HCEC 1CT (cell line): ENCODE measurements around the gene SYNE1.

Experiments used
- DNase-seq: peaks from one replicate; pipeline ENCODE4 v3.0.0-alpha.2; 2017

Gene SYNE1

DNA sequence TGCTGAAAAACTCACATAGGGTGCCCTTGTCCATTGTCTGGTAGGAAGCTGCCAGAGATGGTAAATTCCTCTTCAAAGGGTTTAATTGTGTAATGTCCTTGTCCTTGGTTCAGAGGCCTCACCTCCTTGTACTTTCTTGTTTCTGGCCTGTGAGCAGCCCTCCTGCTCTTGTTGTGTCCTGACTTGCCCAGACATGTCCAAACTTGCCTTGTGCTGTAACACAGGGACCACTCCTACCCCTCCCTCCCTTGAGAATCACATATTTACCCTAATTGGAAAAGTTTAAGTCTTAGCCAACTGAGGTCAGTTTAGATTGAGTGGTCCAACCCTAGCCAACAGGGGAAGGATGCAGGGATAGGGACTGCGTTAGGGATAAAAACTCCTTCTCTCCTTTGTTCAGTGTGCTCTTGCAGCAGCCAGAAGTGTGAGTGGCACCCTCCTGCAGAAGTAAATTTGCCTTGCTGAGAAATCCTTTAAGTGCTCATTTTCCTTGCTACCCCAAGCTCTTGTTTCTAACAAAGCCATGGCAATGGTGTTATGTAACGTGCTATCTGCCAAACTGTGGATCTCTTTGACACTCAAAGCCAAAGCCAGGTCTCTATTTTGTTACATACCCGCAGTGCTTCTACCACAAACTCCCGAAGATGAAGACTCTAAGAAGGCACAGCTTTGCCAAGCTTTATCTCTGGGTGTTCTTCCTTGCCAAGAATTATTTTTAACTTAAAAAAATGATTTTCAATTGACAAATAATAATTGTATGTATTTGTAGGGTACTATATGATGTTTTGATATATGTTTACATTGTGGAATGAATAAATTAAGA is 415.1 kb downstream of the SYNE1 start:
- no peak for DNase-seq

DNA sequence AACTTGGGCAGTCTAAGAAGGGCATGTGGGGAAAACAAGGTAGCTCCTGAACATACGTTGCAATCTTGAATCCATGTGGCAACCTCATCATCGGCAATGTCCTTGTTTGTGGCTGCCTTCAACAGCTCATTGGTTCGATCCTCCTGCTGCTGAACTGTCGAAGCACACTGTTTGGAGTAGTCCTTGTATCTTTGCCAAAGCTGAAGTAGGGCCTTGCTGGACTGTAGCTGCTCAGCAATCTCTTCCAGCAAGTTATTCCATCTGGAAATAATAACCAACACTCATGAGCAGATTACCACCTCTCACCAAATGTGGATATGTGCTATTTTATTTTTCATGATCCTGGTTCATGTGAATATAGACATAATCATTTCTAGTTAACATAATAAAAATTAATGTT is 416.4 kb downstream of the SYNE1 start:
- no peak for DNase-seq

DNA sequence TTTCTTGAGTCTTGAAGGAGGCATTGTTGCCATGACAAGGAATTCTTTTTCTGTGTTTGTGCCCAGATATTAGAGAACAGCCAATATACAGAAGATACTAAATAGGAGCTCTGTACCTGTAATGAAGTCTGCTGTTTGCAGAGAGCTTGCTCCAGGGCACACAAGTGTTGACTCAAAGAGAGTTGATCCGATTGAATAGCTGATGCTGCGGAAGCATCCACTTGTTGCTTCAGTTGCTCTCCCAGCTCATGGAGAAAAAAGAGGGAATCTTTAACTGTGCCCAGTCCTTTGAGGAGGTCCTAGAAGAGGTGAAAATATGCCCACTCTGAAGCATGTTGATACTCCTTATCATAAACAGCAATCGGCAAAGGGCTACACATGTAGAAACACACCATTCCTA is 418.3 kb downstream of the SYNE1 start:
- DNase-seq: no peak

DNA sequence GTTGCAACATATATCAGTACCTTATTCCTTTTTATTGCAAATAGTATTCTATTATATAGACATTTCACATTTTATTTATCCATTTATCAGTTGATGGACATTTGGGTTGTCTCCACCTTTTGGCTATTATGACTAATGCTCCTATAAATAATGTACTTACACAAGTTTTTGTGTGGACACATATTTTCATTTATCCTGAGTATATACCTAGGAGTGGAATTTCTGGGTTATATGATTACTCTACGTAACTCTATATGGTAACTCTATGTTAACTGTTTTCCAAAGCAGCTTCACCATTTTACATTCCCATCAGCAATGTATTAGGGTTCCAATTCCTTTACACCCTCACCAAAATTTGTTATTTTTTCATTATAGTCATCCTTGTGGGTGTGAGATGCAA is 424.7 kb downstream of the SYNE1 start:
- no peak for DNase-seq

DNA sequence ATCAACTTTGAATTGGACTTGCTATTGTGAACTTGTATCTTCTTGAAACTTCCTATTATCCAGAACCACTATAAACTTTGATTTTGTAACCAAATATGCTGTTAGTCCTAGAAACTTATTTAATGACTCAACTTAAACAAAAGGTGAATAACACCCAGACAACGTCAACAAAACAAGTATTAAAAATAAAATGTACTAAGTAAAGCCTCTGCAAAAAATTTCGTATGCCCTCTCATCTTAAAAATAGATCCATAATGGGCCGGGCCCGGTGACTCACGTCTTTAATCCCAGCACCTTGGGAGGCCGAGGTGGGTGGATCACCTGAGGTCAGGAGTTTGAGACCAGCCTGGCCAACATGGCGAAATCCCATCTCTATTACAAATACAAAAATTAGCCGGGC is 428.0 kb downstream of the SYNE1 start:
- DNase-seq: peak; percentile 4

DNA sequence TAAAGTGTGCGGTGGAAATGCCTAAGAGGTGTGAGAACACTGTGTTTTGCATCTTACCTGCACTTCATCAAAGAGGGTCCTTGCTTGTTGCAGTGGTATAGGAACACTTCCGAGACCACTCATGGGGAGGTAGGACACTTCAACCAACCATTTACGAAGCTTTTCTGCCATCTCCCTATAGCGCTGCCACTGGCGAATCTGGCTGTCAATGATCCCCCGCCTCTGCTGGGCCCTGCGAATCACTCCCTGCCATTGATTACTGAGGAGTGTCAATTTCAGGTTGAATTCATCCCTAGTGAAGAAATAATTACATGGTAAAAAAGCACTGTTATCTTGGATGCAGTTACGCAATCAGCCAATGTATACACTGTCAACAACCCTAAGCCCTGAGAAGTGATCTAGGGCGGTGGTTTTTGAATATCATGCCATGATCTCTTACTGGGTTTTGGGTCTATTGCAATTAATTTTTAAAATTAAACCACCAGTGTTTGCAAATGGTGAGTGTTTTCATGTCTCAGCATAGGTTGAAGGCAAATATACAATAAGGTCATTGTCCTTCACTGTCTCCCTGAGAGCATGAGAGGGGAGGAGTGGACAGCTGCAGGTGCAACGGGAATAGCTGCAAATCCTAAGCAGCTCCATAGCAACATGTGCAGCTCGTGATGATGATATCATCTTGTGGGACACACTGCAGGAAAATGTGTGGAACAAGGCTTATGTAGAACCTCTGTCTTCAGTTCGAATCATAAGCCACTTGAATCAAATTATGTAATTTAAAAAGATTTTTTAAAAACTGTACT is 429.0 kb downstream of the SYNE1 start:
- DNase-seq: no peak

DNA sequence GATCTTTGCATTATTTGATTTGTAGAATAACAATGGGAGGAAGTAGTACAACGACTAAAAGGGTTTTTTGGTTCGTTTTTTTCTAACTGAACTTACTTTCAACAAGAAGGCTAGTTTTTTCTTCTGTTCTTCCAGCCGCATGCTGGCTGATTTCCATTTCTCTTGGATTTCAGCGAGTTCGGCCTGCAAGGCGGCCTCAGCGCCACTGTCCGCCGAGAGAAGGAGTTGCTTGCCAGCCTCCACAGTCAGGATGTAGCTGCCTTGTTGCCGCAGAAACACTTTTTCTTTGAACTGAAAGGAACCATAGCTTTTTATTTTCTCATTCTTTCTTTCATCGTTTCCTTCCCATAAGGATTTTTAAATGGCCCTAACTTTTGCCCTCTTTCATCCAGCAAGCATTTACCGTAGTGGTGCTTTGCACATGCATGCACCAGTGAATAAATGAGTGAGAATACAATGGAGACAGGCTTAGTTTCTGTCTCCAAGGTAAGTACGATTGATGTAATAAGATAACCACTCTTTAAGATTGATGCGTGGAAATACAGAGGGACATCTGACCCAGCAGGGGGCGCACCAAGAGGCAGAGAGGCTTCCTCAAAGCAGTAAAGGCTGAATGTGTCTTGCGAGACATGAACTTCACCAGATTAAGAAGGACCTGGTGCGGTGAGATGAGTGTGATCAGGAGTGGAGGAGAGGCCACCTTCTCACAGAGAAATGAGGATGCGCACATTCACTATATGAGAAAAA is 430.9 kb downstream of the SYNE1 start:
- DNase-seq: peak; percentile 28

DNA sequence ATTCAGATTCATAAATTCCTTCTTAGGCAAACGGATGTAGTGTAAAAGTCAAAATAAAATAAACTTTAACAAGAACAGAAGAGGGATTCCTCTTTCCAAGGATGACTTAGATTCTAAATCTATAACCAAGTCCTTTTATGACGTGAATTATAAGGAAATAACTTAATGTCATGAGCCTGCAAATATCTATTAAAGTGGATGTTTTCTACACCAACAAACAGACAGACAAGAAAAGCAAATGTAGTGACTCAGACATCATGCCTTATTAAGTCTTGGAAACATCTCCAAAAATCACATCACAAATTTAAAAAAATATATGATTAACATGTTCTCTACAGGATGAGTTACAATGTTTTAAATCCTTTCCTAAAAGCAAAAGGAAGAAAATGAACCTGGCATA is 432.6 kb downstream of the SYNE1 start:
- DNase-seq: no peak

DNA sequence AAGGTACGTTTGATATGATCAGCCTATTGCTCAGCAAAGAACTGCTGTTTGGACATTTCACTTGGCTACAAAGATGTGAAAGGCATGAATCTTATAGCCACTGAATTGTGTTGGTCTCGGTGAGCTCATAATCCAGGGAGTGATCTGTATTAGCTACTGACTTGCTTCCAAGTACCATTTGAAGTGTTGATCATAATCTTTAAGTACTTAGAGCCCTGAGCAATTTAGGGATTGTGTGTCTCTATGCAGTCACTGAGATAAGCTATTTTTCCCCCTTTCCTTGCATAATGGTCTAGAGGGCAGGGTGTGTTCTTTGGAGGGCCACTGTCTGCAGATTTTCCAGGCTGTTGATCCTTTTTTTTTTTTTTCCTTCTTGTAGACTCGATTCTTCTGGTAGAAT is 436.0 kb downstream of the SYNE1 start:
- DNase-seq: no peak

DNA sequence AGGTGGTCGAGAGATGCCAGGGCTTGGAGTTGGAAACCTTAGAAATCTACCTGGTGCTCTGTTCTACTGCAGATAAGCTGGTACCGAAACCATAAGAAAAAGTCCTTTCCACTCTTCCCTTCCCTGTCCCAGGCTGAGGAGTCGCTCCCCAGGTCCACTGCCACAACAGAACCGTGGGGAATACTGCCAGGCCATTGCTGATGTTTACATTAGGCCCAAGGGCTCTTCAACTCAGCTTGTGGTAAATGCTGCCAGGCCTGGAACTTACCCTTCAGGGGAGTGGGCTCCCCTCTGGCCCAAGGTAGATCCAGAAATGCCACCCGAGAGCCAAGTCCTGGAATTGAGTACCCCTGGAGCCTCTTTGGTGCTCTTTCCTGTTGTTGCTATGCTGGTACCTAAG is 441.3 kb downstream of the SYNE1 start:
- no peak for DNase-seq

DNA sequence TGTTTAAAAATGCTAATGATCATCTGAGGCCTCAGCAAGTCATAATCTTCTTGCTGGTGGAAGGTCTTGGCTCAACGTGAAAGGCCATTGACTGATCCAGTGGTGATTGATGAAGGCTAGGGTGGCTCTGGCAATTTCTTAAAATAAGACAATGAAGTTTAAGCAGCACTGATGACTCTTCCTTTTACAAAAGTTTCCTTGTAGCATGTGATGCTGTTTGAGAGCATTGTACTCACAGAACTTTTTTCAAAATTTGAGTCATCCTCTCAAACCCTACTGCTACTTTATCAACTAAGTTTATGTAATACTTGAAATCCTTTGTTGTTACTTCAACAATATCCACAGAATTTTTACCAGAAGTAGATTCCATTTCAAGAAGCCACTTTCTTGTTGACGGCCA is 447.4 kb downstream of the SYNE1 start:
- DNase-seq: peak; percentile 3

DNA sequence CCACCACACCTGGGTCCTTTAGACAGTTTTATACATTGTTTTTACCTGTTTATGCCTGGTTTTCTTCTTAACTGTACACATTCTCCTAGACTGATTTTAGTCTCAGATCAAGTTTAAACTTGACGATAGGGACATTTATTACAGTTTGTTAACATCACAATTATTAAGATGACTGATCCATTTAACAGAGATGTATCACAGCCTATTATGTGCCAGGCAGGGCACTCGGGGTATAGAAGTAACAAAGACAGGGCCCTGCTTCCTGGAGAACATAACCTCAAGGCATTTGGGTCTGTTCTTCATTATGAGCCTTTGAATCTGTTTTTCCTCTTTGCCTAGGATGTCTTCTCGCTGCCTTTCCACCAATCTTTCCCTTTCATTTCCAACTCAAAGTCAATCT is 449.2 kb downstream of the SYNE1 start:
- DNase-seq: no peak

DNA sequence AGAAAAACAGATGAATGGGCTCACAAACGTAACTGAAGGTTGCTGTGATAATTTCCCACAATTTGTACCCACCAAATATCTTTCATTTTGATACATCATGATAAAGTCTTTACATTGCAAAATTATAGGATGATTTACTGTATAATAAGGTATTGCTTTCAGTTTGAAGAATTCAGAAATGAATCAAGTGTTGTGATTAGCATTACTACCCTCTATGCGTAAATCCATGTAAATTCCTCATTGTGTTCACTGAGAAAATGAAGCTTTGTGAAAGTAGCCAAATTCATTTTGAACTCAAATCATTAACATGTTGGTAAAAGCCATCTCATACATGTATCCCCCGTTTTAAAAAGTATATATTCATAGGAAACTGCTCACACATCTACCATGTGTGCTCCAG is 450.3 kb downstream of the SYNE1 start:
- no peak for DNase-seq

DNA sequence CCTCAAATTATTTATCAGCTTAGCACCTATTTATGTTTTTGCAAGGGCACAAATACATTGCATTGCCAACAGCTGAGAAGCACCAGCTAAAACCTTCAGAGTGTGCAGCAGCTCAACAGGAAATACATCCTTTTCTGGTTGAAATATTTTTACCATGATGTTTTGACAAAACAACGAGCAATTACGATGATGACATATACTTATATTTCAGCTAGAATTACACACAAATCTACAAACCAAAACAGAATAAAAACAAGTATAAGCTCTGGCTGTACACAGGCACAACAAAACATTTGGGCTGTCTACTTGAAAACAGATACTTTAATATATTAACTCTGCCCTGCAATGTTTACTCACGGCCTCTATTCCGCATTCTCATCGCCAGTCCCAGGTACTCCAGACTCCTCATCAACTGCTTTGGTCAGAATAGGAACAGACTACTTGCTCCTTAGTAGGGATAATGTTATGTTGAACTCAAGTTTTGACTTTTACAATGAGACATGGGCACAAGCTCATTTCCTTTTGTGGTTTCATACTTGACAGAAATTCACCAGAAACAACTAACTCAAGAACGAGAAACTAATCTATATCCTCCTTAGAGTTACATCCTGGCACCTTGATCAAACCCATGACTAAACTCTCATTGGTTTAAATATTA is 452.1 kb downstream of the SYNE1 start:
- peak; percentile 23 for DNase-seq

DNA sequence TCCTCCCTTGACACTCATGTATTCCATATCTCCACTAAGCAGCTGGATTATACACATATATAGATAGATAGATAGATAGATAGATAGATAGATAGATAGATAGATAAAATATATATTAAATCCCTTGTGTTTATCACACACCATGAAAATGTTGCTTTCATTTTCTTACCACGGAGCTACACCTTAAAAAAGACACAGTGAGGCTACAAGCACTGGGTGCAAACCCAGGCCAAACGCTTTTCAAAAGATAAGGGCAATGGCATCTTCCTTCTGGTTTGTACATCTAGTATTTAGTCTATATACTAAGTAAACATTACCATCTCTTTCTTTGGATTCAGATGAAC is 452.6 kb downstream of the SYNE1 start:
- no peak for DNase-seq

DNA sequence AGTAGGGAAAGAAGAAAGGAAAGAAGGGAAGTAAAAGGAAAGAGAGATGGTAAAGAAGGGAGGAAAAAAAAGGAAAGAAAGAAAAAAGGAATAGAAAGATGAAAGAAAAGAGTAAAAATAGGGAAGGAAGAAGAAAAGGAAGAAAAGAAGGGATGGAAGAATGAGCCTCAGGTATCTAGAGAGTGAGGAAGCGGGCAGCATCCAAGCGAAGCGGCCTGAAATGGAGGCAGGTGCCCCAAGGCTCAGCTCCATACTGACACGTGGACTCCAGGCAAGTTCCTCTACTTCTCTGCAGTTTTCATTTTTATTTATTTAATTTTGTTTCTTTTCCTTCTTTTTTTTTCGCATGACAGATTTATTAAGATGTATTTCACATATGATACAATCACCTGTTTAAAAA is 456.6 kb downstream of the SYNE1 start:
- no peak for DNase-seq

DNA sequence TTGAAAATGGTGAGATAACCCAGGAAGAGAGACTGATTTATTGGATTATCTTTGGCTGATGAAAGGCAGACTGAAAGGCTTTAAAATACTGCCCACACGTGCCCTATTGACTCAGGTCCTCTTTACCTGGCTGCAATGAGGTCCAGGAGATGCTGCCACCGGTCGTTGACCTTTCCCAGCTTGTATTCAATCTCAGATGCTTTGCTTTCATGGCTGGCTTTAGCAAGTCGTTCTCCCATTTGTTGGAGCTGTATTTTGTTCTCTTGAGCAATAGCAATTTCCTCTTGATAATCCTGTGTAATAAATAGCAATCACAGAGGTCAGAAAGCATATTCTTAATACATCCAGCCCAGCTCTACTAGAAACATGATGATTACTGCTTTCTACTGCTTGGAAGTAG is 460.9 kb downstream of the SYNE1 start:
- no peak for DNase-seq

DNA sequence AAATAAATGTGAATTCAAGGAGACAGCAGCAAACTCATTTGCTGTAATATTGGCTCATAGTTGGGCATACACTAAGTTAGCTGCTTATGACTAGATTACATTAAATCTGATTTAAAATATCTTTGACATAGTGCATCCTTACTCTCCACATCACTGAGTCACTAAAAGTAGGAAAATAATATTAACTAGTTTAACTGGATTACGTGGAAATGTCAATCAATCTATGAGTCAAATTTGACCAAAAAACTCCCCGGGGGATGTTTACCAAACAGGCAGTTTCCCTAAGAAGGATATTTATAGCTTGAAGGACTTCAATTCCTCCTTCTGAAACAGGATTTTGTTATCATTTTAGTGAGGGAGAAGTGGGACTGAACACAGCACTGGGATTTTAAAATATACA is 463.2 kb downstream of the SYNE1 start:
- DNase-seq: no peak

DNA sequence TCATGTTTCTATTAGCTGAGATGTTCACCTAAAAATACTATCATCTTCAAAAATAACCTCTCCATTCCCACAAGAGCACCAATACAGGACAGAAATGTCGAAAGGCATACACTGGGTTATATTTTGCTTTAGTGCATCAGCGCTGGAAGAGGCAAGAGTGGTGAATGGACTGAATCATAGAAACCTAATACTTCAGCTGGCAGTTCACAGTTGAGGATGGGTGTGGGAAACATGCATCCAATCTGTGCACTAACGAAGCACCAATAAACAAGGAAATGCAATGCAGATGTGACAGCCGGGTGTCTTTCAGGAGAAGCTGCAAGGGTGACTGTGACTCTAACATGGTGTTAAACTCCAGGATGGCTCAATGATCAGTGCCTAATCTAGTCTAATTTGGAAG is 463.8 kb downstream of the SYNE1 start:
- no peak for DNase-seq

DNA sequence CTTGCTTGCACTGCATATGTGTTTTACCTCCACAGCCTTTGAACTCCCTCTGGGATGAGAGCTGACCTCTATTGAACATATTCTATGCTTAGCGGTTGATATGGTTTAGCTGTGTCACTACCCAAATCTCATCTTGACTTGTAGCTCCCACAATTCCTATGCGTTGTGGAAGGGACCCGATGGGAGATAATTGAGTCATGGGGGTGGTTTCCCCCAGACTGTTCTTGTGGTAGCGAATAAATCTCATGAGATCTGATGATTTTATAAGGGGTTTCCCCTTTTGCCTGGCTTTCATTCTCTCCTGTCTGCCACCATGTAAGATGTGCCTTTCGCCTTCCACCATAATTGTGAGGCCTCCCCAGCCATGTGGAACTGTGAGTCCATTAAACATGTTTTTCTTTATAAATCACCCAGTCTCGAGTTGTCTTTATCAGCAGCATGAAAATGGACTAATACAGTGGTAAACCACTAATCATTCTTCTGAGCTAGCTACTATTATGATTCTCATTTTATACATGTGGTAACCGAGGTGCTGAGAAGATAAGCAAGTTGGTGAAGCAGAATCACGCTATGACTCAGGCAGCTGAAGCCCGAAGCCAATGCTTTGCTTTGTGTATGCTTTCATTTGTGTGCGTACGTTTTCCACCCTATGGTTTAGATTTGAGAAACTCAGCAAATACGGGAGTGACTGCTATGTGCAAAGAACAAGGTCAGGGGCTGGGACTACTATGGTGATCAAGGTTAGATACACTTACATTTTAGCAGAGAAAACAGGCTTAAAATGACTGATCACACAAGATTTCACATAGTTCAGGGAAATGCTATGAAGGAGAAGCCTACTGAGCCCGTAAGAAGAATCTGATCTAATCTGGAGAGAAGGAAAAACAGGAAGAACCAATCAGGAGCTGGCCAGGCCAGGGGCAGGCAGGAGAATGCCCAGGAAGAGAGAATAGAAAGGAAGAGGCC is 466.2 kb downstream of the SYNE1 start:
- DNase-seq: no peak

DNA sequence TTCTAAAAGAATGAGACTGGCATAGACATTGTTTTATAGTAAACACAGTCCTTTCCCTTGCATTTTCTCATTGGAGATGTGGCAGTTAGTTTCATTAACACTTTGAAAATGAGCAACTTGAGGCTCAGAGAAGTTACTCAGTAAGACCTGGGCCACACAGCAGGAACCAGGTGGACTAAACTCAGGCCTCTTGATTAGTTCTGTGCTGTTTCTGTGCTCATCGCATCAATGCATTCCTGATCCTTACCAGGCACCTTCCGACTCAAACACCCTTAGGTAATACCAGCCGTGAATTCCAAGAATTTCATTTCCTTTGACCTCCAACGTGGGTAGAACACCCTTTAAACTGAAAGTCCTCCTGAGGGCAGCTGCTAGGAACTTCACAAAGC is 466.9 kb downstream of the SYNE1 start:
- no peak for DNase-seq
